HUES48 (cell line): ENCODE measurements around the gene CD28.

Experiments used
- H3K27ac ChIP-seq: one replicate; pipeline ENCODE4 v1.7.0; 2013; ENCODE audit warnings: low read depth, low read length, inconsistent platforms
- H3K27me3 ChIP-seq: 2 replicates; pipeline ENCODE4 v1.6.1; 2013; ENCODE audit warnings: mild to moderate bottlenecking, low read length; ENCODE audit not compliant: control insufficient read depth, insufficient read depth
- H3K36me3 ChIP-seq: 2 replicates; pipeline ENCODE4 v1.6.1; 2013; ENCODE audit warnings: low read length; ENCODE audit not compliant: control insufficient read depth, insufficient read depth
- H3K4me1 ChIP-seq: 2 replicates; pipeline ENCODE4 v1.6.1; 2013; ENCODE audit warnings: mild to moderate bottlenecking, low read length; ENCODE audit not compliant: control insufficient read depth, insufficient read depth
- H3K4me3 ChIP-seq: 2 replicates; pipeline ENCODE4 v1.5.1; 2013; ENCODE audit warnings: mild to moderate bottlenecking, low read depth, low read length
- H3K9ac ChIP-seq: 2 replicates; pipeline ENCODE4 v1.6.1; 2013; ENCODE audit warnings: mild to moderate bottlenecking, low read depth, low read length, moderate library complexity
- H3K9me3 ChIP-seq: 2 replicates; pipeline ENCODE4 v1.6.1; 2013; ENCODE audit warnings: low read length; ENCODE audit not compliant: control insufficient read depth, insufficient read depth

Gene CD28

DNA sequence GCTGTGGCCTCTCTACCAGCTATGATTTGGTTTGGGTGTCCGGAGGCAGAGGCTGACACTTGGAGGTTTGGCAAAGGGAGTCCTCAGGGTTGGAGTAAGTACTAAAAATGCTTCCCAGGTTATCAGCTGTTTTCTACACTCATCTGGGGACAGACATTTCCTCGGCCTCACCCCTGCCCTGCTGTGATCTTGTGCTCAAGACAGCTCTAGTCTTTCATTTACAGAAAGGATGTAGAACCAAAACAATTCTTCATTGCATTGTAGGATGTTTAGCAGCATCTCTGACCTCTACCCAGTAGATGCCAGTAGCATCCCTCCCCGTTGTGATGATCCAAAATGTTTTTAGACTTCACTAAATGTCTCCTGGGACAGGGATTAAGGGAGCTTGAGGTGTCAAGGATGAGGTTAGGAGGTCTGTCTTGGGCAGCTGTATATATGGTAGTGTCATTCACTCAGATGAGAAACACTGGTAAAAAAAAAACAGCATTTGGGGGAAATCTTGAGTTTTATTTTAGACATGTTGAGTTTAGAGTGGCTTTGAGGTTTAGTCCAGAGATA is 26.6 kb downstream of the CD28 start:
- Histone ChIP-seq H3K4me1 (peaks cover 14% of the 10 kb centered on the region), H3K4me3 (no peak overlapping the region), H3K27ac (no peak overlapping the region), H3K9me3 (no peaks in the 10 kb centered on the region), H3K36me3 (no peaks in the 10 kb centered on the region), H3K9ac (no peak overlapping the region), H3K27me3 (no peaks in the 10 kb centered on the region)

- H3K4me3 ChIP-seq: no peak overlapping the region
- no peaks in the 10 kb centered on the region for H3K36me3 ChIP-seq
- H3K9ac ChIP-seq: no peak overlapping the region
- H3K27me3 ChIP-seq: no peaks in the 10 kb centered on the region
- no peaks in the 10 kb centered on the region for H3K9me3 ChIP-seq
- no peak overlapping the region for H3K27ac ChIP-seq
- H3K4me1 ChIP-seq: peaks cover 14% of the 10 kb centered on the region
These were observed 27.2 kb downstream of the CD28 start for GRCh38 chr2:203733684-203734083.

GRCh38 chr2:203734276-203734983 is 28.0 kb downstream of the CD28 start:
- Histone ChIP-seq H3K4me3 (no peak overlapping the region), H3K27ac (no peak overlapping the region), H3K9ac (no peak overlapping the region), H3K36me3 (no peaks in the 10 kb centered on the region), H3K9me3 (no peaks in the 10 kb centered on the region), H3K27me3 (no peaks in the 10 kb centered on the region), H3K4me1 (peaks cover 14% of the 10 kb centered on the region)

DNA sequence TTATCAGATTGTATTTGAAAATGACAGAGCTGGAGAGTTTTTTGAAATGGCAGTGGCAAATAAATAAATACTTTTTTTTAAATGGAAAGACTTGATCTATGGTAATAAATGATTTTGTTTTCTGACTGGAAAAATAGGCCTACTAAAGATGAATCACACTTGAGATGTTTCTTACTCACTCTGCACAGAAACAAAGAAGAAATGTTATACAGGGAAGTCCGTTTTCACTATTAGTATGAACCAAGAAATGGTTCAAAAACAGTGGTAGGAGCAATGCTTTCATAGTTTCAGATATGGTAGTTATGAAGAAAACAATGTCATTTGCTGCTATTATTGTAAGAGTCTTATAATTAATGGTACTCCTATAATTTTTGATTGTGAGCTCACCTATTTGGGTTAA is 30.9 kb downstream of the CD28 start:
- Histone ChIP-seq H3K27ac (no peak overlapping the region), H3K4me1 (peaks cover 14% of the 10 kb centered on the region), H3K36me3 (no peaks in the 10 kb centered on the region), H3K4me3 (no peak overlapping the region), H3K27me3 (no peaks in the 10 kb centered on the region), H3K9ac (no peak overlapping the region), H3K9me3 (no peaks in the 10 kb centered on the region)

- Histone ChIP-seq H3K27me3 (no peaks in the 10 kb centered on the region), H3K36me3 (no peaks in the 10 kb centered on the region), H3K9me3 (no peaks in the 10 kb centered on the region), H3K27ac (no peak overlapping the region), H3K9ac (no peak overlapping the region), H3K4me3 (no peak overlapping the region), H3K4me1 (peaks cover 8% of the 10 kb centered on the region; the same call in 1 of the 2 replicates)
These were observed 32.9 kb downstream of the CD28 start for GRCh38 chr2:203739351-203739750.

- Histone ChIP-seq H3K4me3 (no peak overlapping the region), H3K36me3 (no peaks in the 10 kb centered on the region), H3K27ac (no peak overlapping the region), H3K27me3 (no peaks in the 10 kb centered on the region), H3K9me3 (no peaks in the 10 kb centered on the region), H3K9ac (no peak overlapping the region), H3K4me1 (no peaks in the 10 kb centered on the region)
These were observed 34.4 kb downstream of the CD28 start for GRCh38 chr2:203740871-203741281.

- Histone ChIP-seq H3K27ac (no peak overlapping the region), H3K9ac (no peak overlapping the region)
These were observed 35.1 kb downstream of the CD28 start for GRCh38 chr2:203741566-203741965.

GRCh38 chr2:203743441-203743981 is 37.1 kb downstream of the CD28 start:
- no peak overlapping the region for H3K4me3 ChIP-seq
- H3K36me3 ChIP-seq: no peaks in the 10 kb centered on the region
- H3K27ac ChIP-seq: no peak overlapping the region
- H3K27me3 ChIP-seq: no peaks in the 10 kb centered on the region
- no peaks in the 10 kb centered on the region for H3K4me1 ChIP-seq
- no peaks in the 10 kb centered on the region for H3K9me3 ChIP-seq
- no peak overlapping the region for H3K9ac ChIP-seq

More at GRCh38 chr2:203741566-203741965, 35.1 kb downstream of the CD28 start:
- Histone ChIP-seq H3K27me3 (no peaks in the 10 kb centered on the region), H3K4me1 (no peaks in the 10 kb centered on the region), H3K36me3 (no peaks in the 10 kb centered on the region), H3K4me3 (no peak overlapping the region), H3K9me3 (no peaks in the 10 kb centered on the region)

- Histone ChIP-seq H3K4me3 (no peak overlapping the region), H3K27ac (no peak overlapping the region), H3K4me1 (no peaks in the 10 kb centered on the region), H3K9ac (no peak overlapping the region), H3K27me3 (no peaks in the 10 kb centered on the region), H3K36me3 (no peaks in the 10 kb centered on the region), H3K9me3 (no peaks in the 10 kb centered on the region)
These were observed 37.7 kb downstream of the CD28 start for GRCh38 chr2:203744091-203744490.

DNA sequence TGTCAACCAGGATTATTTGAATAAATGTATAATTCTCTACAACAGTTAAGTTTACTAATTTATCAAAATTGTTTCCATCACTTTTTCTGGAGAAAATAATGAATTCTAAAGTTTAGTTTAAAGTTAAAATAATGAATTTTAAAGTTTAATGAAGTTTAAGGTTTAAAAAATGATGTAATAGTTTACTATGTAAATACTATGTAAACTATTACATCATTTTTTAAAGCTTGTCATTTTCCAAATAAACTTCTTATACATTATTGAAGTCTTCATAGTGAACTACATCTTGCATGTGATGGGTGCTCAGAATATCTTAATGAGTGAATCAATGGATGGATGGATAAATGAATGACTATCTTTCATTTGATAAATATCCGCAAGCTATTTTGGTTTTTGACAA is 38.8 kb downstream of the CD28 start:
- no peaks in the 10 kb centered on the region for H3K27me3 ChIP-seq
- H3K9me3 ChIP-seq: no peaks in the 10 kb centered on the region
- H3K27ac ChIP-seq: no peak overlapping the region
- no peak overlapping the region for H3K4me3 ChIP-seq
- no peak overlapping the region for H3K9ac ChIP-seq
- no peaks in the 10 kb centered on the region for H3K4me1 ChIP-seq
- H3K36me3 ChIP-seq: no peaks in the 10 kb centered on the region

DNA sequence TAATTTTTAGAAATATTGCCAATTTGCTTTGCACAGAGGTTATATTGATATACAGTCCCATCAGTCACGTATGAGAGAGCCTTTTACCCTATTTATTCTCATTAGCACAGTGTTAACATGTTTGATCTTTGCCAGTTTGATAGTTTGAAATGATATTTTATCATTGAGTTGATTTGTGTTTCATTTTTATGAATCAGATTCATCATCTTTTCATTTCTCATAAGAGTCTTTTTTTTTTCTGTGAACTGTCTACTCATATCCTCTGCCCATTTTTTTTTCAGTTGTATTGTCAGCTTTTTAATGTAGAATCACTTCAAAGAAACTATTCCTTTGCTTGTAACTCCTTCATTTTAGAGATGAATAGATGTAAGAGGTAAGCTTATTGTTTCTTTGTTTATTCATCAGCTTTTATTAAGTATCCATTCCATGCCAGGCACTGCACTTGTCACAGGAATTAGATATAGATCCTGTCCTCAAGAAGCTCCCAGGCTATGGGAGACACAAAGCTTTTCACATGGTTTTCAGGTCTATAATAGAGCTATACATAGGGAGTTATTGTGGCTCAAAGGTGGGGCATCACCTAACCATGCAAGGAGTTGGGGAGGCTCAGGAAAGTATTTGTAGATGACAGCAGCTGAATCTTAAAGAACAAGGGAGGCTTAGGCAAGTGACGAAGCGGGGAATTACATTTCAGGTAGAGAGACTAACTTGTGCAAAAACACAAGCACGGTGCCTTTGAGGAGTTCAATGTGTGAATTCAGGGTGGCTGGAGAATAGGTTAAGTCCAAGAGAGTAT is 42.1 kb downstream of the CD28 start:
- no peak overlapping the region for H3K4me3 ChIP-seq
- no peak overlapping the region for H3K9ac ChIP-seq
- no peak overlapping the region for H3K27ac ChIP-seq
- no peaks in the 10 kb centered on the region for H3K9me3 ChIP-seq
- H3K27me3 ChIP-seq: no peaks in the 10 kb centered on the region
- no peaks in the 10 kb centered on the region for H3K4me1 ChIP-seq
- no peaks in the 10 kb centered on the region for H3K36me3 ChIP-seq
